OCI-LY7 (cell line): Measurements from ENCODE around the gene CHMP4B. TPM values are rescaled to one million over a fixed set of nuclear protein-coding genes. Genes with fewer than 3 reads are reported as not detected.
A peak's percentile ranks its signal among the peaks of the same experiment; 100 is the strongest.

Experiments used
- BruUV-seq: library from RNA; stranded (reverse); fragments of 400-500 nt; replicated peaks from 2 replicates; lab custom pipeline; 2021; lab: Mats Ljungman, UMichigan
- CTCF ChIA-PET: fragments of 300-600 bp; sonication (Branson Sonifier 250); formaldehyde crosslinking; loops from one replicate; lab custom pipeline; 2022; ENCODE audit warnings: antibody characterized with exemption; ENCODE audit not compliant: unreplicated experiment; lab: Charles Lee
- POLR2A ChIA-PET: fragments of 300-600 bp; sonication (Branson Sonifier 250); formaldehyde crosslinking; loops from one replicate; lab custom pipeline; 2022; ENCODE audit warnings: antibody characterized with exemption; lab: Charles Lee
- DNase-seq: peaks from one replicate; pipeline ENCODE4 v3.0.0-alpha.2; 2015; ENCODE audit warnings: low spot score
- H2AFZ ChIP-seq: fragments of 200-600 bp; sonication (generic), shearing (Covaris generic); 2 replicates; pipeline ENCODE4 v1.6.1; 2014; ENCODE audit warnings: mild to moderate bottlenecking, antibody characterized with exemption, low read length, moderate library complexity
- H3K27ac ChIP-seq: fragments of 200-600 bp; sonication (generic); 2 replicates; pipeline ENCODE4 v1.5.1; 2014; ENCODE audit warnings: mixed run types, low read depth, mild to moderate bottlenecking, moderate library complexity, low read length, inconsistent platforms; ENCODE audit not compliant: poor library complexity, severe bottlenecking
- H3K36me3 ChIP-seq: fragments of 200-600 bp; sonication (generic); 2 replicates; pipeline ENCODE4 v1.6.1; 2014; ENCODE audit warnings: mild to moderate bottlenecking, antibody characterized with exemption, low read length, moderate library complexity, mixed read lengths; ENCODE audit not compliant: insufficient read depth
- H3K4me1 ChIP-seq: fragments of 200-600 bp; sonication (generic); 2 replicates; pipeline ENCODE4 v1.5.1; 2014; ENCODE audit warnings: mild to moderate bottlenecking, low read length; ENCODE audit not compliant: insufficient read depth, poor library complexity, severe bottlenecking
- H3K4me2 ChIP-seq: fragments of 200-600 bp; sonication (generic); 2 replicates; pipeline ENCODE4 v1.6.1; 2014; ENCODE audit warnings: mild to moderate bottlenecking, low read length
- H3K4me3 ChIP-seq: fragments of 200-600 bp; sonication (generic); 2 replicates; pipeline ENCODE4 v1.5.1; 2014; ENCODE audit warnings: mild to moderate bottlenecking, low read depth, low read length; ENCODE audit not compliant: poor library complexity, severe bottlenecking
- H3K79me2 ChIP-seq: fragments of 200-600 bp; sonication (generic); 2 replicates; pipeline ENCODE4 v1.6.1; 2016; ENCODE audit warnings: low read depth, mild to moderate bottlenecking, low read length, moderate library complexity, mixed read lengths; ENCODE audit not compliant: insufficient read depth
- H3K9me2 ChIP-seq: fragments of 200-600 bp; sonication (generic); 2 replicates; pipeline ENCODE4 v1.6.1; 2016; ENCODE audit warnings: mild to moderate bottlenecking, low read length, mixed read lengths; ENCODE audit not compliant: insufficient read depth
- H3K9me3 ChIP-seq: fragments of 200-600 bp; sonication (generic); 2 replicates; pipeline ENCODE4 v1.6.1; 2014; ENCODE audit warnings: mild to moderate bottlenecking, mixed run types, low read length, mixed read lengths
- H4K20me1 ChIP-seq: fragments of 200-600 bp; sonication (generic); 2 replicates; pipeline ENCODE4 v1.6.1; 2014; ENCODE audit warnings: mild to moderate bottlenecking, antibody characterized with exemption, low read length, moderate library complexity, mixed read lengths; ENCODE audit not compliant: insufficient read depth
- CTCF ChIP-seq: fragments of 200-600 bp; sonication (generic); conservative IDR thresholded peaks from 2 replicates; pipeline ENCODE4 v1.5.1; 2014; ENCODE audit warnings: mild to moderate bottlenecking, antibody characterized with exemption, low read length, moderate library complexity, mixed read lengths
- EZH2phosphoT487 ChIP-seq: fragments of 200-600 bp; sonication (generic); IDR thresholded peaks from 2 replicates; pipeline ENCODE4 v1.6.1; 2018; ENCODE audit warnings: low read depth, borderline replicate concordance, mild to moderate bottlenecking, mixed run types, antibody characterized with exemption, low read length, moderate library complexity, mixed read lengths
- intact Hi-C: fragments of 100-400 bp; cut with micrococcal nuclease; formaldehyde crosslinking; loops from one replicate; pipeline ENCODE4 v1.10.0; 2022; ENCODE audit not compliant: unreplicated experiment
- total RNA-seq, 2 experiments: library from RNA; depleted of rRNA in 1 of 2; stranded (reverse); fragments of >200 nt in 1 of 2; shearing (Covaris generic) in 1 of 2; gene quantifications; 2 replicates each; pipeline ENCODE4 v1.2.3, GENCODE V29; 2014 to 2022

The CHMP4B gene
- total RNA-seq, 2 experiments from 2014 or later: 32.4 to 84.2 TPM

GRCh38 chr20:33771938-33772337, 39.2 kb upstream of the CHMP4B start:
- BruUV-seq: no TSS peak
- H3K36me3 ChIP-seq: peaks cover 8% of the 10 kb centered on the region; the same call in 1 of the 2 replicates
- peaks cover 6% of the 10 kb centered on the region for H3K4me1 ChIP-seq
- ChIA-PET POLR2A (no interaction called here), CTCF (no interaction called here)
- TF ChIP-seq CTCF (no peak), EZH2phosphoT487 (no peak)
- H3K4me3 ChIP-seq: no peak overlapping the region
- no peak overlapping the region for H3K4me2 ChIP-seq
- no peaks in the 10 kb centered on the region for H3K9me2 ChIP-seq
- no peak for DNase-seq
- intact Hi-C loops: no loop called here
- H3K9me3 ChIP-seq: no peaks in the 10 kb centered on the region
- no peak overlapping the region for H3K27ac ChIP-seq
- H4K20me1 ChIP-seq: no peaks in the 10 kb centered on the region
- H2AFZ ChIP-seq: no peak overlapping the region
- no peaks in the 10 kb centered on the region for H3K79me2 ChIP-seq

- DNase-seq: no peak
- Histone ChIP-seq H2AFZ (no peak overlapping the region), H3K36me3 (peaks cover 8% of the 10 kb centered on the region; the same call in 1 of the 2 replicates), H3K9me3 (no peaks in the 10 kb centered on the region), H3K4me2 (no peak overlapping the region), H3K27ac (no peak overlapping the region), H3K9me2 (no peaks in the 10 kb centered on the region), H4K20me1 (no peaks in the 10 kb centered on the region), H3K79me2 (no peaks in the 10 kb centered on the region), H3K4me3 (no peak overlapping the region), H3K4me1 (peaks cover 8% of the 10 kb centered on the region)
- no TSS peak for BruUV-seq
- POLR2A ChIA-PET: interaction anchor here (0.5 kb wide), 1 partner anchor 82 kb away, joined by 4 read pairs; no protein-coding TSS in a partner anchor
- intact Hi-C loops: no loop called here
- TF ChIP-seq EZH2phosphoT487: no peak
- TF ChIP-seq CTCF: no peak
- CTCF ChIA-PET: no interaction called here
These were observed 38.7 kb upstream of the CHMP4B start for GRCh38 chr20:33772439-33772838.

- BruUV-seq: no TSS peak
- no peak overlapping the region for H3K27ac ChIP-seq
- no peak overlapping the region for H3K4me3 ChIP-seq
- CTCF ChIA-PET: no interaction called here
- peak; percentile 44 for DNase-seq
- peaks cover 4% of the 10 kb centered on the region; the same call in 1 of the 2 replicates for H3K36me3 ChIP-seq
- no peak overlapping the region for H2AFZ ChIP-seq
- intact Hi-C loops: no loop called here
- H3K79me2 ChIP-seq: no peaks in the 10 kb centered on the region
- H3K4me1 ChIP-seq: peaks cover 19% of the 10 kb centered on the region
- POLR2A ChIA-PET: no interaction called here
- TF ChIP-seq CTCF (no peak), EZH2phosphoT487 (no peak)
- no peaks in the 10 kb centered on the region for H3K9me3 ChIP-seq
- no peaks in the 10 kb centered on the region for H4K20me1 ChIP-seq
- H3K4me2 ChIP-seq: no peak overlapping the region
- no peaks in the 10 kb centered on the region for H3K9me2 ChIP-seq
These were observed 37.6 kb upstream of the CHMP4B start for GRCh38 chr20:33773412-33774089.
